Cardiac muscle cell (in vitro differentiated cells and primary cell): ENCODE measurements around the gene PTPRM. TPM values are rescaled to one million over a fixed set of nuclear protein-coding genes. Genes with fewer than 3 reads are reported as not detected.

Source experiments
- DNase-seq, 2 donors: peaks; one replicate each; pipeline versions ENCODE4 v3.0.0 to v3.0.0-alpha.2; 2010 to 2017; ENCODE audit warnings: low read depth in 1 of 2, low spot score in 1 of 2
- H3K27ac ChIP-seq: fragments of 200-600 bp; sonication (generic); 2 replicates; pipeline ENCODE4 v1.5.1; 2016
- H3K27me3 ChIP-seq: fragments of 200-600 bp; sonication (generic); 2 replicates; pipeline ENCODE4 v1.6.0; 2016; ENCODE audit warnings: control low read depth
- H3K36me3 ChIP-seq: fragments of 200-600 bp; sonication (generic); 2 replicates; pipeline ENCODE4 v1.5.1; 2016; ENCODE audit warnings: control low read depth
- H3K4me1 ChIP-seq: fragments of 200-600 bp; sonication (generic); 2 replicates; pipeline ENCODE4 v1.8.1; 2017; ENCODE audit warnings: low read depth, mild to moderate bottlenecking, mixed run types
- H3K4me3 ChIP-seq: fragments of 200-600 bp; sonication (generic); 2 replicates; pipeline ENCODE4 v1.5.1; 2016; ENCODE audit warnings: mild to moderate bottlenecking
- H3K9me3 ChIP-seq: fragments of 200-600 bp; sonication (generic); 2 replicates; pipeline ENCODE4 v1.5.1; 2017; ENCODE audit warnings: low read depth, mild to moderate bottlenecking, control low read depth
- polyA plus RNA-seq: library from polyadenylated mRNA; unstranded; fragments of >200 nt; fragmentation: Nextera tagmentation; extraction: Ambion mirVana; gene quantifications from 2 replicates; pipeline ENCODE4 v1.2.1, GENCODE V29; 2016
- total RNA-seq: library from RNA; depleted of rRNA; stranded (reverse); fragments of >200 nt; gene quantifications from 2 replicates; pipeline ENCODE4 v1.2.3, GENCODE V29; 2016
- TF ChIP-seq, protein P1 (sequence below): IDR thresholded peaks from 2 replicates; pipeline ENCODE4 v1.5.1; 2012; ENCODE audit warnings: low read depth, mild to moderate bottlenecking, low read length

Gene PTPRM
- total and polyA plus RNA-seq, 2 experiments from 2014 or later = 26.5 to 48.8 TPM

DNA sequence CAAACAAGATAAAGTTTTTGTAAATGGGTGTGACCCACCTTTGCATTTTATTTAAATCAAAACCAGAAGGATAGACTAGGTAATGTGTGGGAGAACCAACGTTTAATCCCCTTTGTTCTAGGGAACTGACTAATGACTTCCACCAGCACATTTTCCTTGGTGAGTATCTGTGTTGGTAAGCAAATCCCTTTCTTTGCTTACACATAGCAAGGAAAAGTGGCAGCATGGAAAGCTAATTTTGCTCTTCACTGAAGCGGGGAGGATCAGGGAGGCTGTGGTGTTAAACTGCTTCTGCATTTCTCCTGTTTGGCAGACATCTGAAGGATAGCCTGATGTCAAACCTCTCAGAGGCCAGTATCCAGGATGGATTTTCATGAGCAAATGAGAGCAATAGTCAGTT, 331.1 kb downstream of the PTPRM start:
- peak overlapping the region; percentile 83 for H3K27ac ChIP-seq
- no peak overlapping the region for H3K4me3 ChIP-seq
- H3K36me3 ChIP-seq = no peaks in the 10 kb centered on the region
- TF ChIP-seq, protein P1, sequence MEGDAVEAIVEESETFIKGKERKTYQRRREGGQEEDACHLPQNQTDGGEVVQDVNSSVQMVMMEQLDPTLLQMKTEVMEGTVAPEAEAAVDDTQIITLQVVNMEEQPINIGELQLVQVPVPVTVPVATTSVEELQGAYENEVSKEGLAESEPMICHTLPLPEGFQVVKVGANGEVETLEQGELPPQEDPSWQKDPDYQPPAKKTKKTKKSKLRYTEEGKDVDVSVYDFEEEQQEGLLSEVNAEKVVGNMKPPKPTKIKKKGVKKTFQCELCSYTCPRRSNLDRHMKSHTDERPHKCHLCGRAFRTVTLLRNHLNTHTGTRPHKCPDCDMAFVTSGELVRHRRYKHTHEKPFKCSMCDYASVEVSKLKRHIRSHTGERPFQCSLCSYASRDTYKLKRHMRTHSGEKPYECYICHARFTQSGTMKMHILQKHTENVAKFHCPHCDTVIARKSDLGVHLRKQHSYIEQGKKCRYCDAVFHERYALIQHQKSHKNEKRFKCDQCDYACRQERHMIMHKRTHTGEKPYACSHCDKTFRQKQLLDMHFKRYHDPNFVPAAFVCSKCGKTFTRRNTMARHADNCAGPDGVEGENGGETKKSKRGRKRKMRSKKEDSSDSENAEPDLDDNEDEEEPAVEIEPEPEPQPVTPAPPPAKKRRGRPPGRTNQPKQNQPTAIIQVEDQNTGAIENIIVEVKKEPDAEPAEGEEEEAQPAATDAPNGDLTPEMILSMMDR = no peak
- no peak for DNase-seq
- peaks cover 25% of the 10 kb centered on the region for H3K4me1 ChIP-seq
- H3K27me3 ChIP-seq = no peaks in the 10 kb centered on the region
- no peaks in the 10 kb centered on the region for H3K9me3 ChIP-seq

- TF ChIP-seq, protein P1 = no peak
- Histone ChIP-seq H3K9me3 (no peaks in the 10 kb centered on the region), H3K4me3 (no peak overlapping the region), H3K27me3 (no peaks in the 10 kb centered on the region), H3K27ac (no peak overlapping the region), H3K36me3 (no peaks in the 10 kb centered on the region), H3K4me1 (peaks cover 25% of the 10 kb centered on the region)
- DNase-seq = no peak
Measured at GRCh38 chr18:7899078-7899477, 332.0 kb downstream of the PTPRM start.

DNA sequence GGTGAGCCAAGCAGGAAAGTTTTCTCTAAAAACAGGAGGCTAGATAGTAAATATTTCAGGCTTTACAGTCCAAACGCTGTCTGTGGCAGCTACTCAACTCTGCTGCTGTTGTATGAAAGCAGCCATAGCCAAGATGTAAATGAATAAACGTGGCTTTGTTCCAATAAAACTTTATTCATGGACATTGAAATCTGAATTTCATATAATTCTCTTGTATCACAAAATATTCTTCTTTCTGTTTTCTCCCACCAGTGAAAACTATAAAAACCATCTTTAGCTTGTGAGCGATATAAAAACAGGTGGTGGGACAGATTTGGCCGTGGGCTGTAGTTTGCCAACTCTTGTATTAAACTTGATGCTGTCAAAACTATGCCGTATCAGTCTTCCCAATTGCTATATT, 333.0 kb downstream of the PTPRM start:
- H3K27ac ChIP-seq = no peak overlapping the region
- DNase-seq = no peak

GRCh38 chr18:7901657-7902056, 334.5 kb downstream of the PTPRM start:
- TF ChIP-seq, protein P1 = no peak
- peak overlapping the region; percentile 36 for H3K27ac ChIP-seq

More for the DNA sequence above, 333.0 kb downstream of the PTPRM start:
- peaks cover 25% of the 10 kb centered on the region for H3K4me1 ChIP-seq
- H3K27me3 ChIP-seq = no peaks in the 10 kb centered on the region
- TF ChIP-seq, protein P1 = no peak
- H3K36me3 ChIP-seq = no peaks in the 10 kb centered on the region
- no peaks in the 10 kb centered on the region for H3K9me3 ChIP-seq
- no peak overlapping the region for H3K4me3 ChIP-seq

GRCh38 chr18:7902399-7902839, 335.3 kb downstream of the PTPRM start:
- Histone ChIP-seq H3K9me3 (no peaks in the 10 kb centered on the region), H3K4me1 (peaks cover 18% of the 10 kb centered on the region), H3K27ac (peak overlapping the region; percentile 36), H3K4me3 (no peak overlapping the region), H3K36me3 (no peaks in the 10 kb centered on the region), H3K27me3 (no peaks in the 10 kb centered on the region)
- TF ChIP-seq, protein P1 = no peak
- DNase-seq = peak in 1 of 2 donors; percentile 43

More at GRCh38 chr18:7901657-7902056, 334.5 kb downstream of the PTPRM start:
- H3K36me3 ChIP-seq = no peaks in the 10 kb centered on the region
- H3K27me3 ChIP-seq = no peaks in the 10 kb centered on the region
- H3K4me1 ChIP-seq = peaks cover 24% of the 10 kb centered on the region
- no peak overlapping the region for H3K4me3 ChIP-seq
- no peak for DNase-seq
- H3K9me3 ChIP-seq = no peaks in the 10 kb centered on the region
